Prostate gland (tissue), 2 donors: ENCODE data around the gene FAM193B.

Experiments
- CTCF ChIP-seq, 4 experiments: fragments of 200-600 bp in 2 of 4; fragments of 450-650 bp in 2 of 4; sonication (generic) in 2 of 4; IDR thresholded peaks; 1 replicate in 3 of 4; 2 replicates in 1 of 4; pipeline ENCODE4 v1.5.1; 2016 to 2019; ENCODE audit warnings: antibody characterized with exemption in 4 of 4, mild to moderate bottlenecking in 2 of 4, moderate library complexity in 2 of 4
- POLR2A ChIP-seq: fragments of 450-650 bp; IDR thresholded peaks from one replicate; pipeline ENCODE4 v1.6.1; 2016; ENCODE audit warnings: antibody characterized with exemption, mild to moderate bottlenecking

- TF ChIP-seq POLR2A (no peak), CTCF (IDR thresholded peaks at IDR 0.05) (no peak)
Measured at GRCh38 chr5:177595026-177595585, 40.7 kb upstream of the FAM193B start.
